T follicular helper cell (primary cell): ENCODE data around the gene CAMK2B.

Experiments
- DNase-seq: peaks from one replicate; pipeline ENCODE4 v3.0.0-alpha.2; 2020; ENCODE audit warnings: low read depth

CAMK2B gene

GRCh38 chr7:44231088-44231487 lies 94.3 kb downstream of the CAMK2B start:
- DNase-seq, result no peak

- no peak for DNase-seq
Observed at GRCh38 chr7:44230286-44230685, 95.1 kb downstream of the CAMK2B start.

GRCh38 chr7:44229546-44230105 lies 95.8 kb downstream of the CAMK2B start:
- no peak for DNase-seq

- no peak for DNase-seq
Observed at GRCh38 chr7:44228571-44229350, 96.6 kb downstream of the CAMK2B start.

GRCh38 chr7:44227911-44228310 lies 97.5 kb downstream of the CAMK2B start:
- no peak for DNase-seq

GRCh38 chr7:44226396-44226753 lies 99.0 kb downstream of the CAMK2B start:
- DNase-seq, result no peak

GRCh38 chr7:44225566-44226395 lies 99.6 kb downstream of the CAMK2B start:
- DNase-seq, result no peak

- no peak for DNase-seq
Observed at GRCh38 chr7:44224974-44225565, 100.3 kb downstream of the CAMK2B start.

- no peak for DNase-seq
Observed at GRCh38 chr7:44224080-44224973, 101.1 kb downstream of the CAMK2B start.

- DNase-seq, result no peak
Observed at GRCh38 chr7:44223362-44224079, 101.9 kb downstream of the CAMK2B start.

- no peak for DNase-seq
Observed at GRCh38 chr7:44222776-44223261, 102.6 kb downstream of the CAMK2B start.

- no peak for DNase-seq
Observed at GRCh38 chr7:44222074-44222473, 103.3 kb downstream of the CAMK2B start.

GRCh38 chr7:44221231-44221791 lies 104.1 kb downstream of the CAMK2B start:
- no peak for DNase-seq

- DNase-seq, result no peak
Observed at GRCh38 chr7:44220358-44221112, 104.9 kb downstream of the CAMK2B start.

- DNase-seq, result no peak
Observed at GRCh38 chr7:44220046-44220357, 105.4 kb downstream of the CAMK2B start.

GRCh38 chr7:44219371-44220045 lies 105.9 kb downstream of the CAMK2B start:
- DNase-seq, result no peak

- no peak for DNase-seq
Observed at GRCh38 chr7:44218418-44219201, 106.8 kb downstream of the CAMK2B start.

GRCh38 chr7:44217852-44218402 lies 107.5 kb downstream of the CAMK2B start:
- DNase-seq, result no peak
